Brain microvascular endothelial cell (primary cell): ENCODE results near the gene DCHS1.

Experiments used
- DNase-seq: peaks from one replicate; pipeline ENCODE4 v3.0.0-alpha.2; 2020
- H3K27ac ChIP-seq: fragments of 250-450 bp; sonication (Bioruptor Pico); 2 replicates; pipeline ENCODE4 v1.5.1; 2020; ENCODE audit warnings: mild to moderate bottlenecking, moderate library complexity
- H3K27me3 ChIP-seq: fragments of 250-450 bp; sonication (Bioruptor Pico); replicated peaks from 2 replicates; pipeline ENCODE4 v1.5.1; 2020; ENCODE audit warnings: mild to moderate bottlenecking
- H3K36me3 ChIP-seq: fragments of 250-450 bp; sonication (Bioruptor Pico); replicated peaks from 2 replicates; pipeline ENCODE4 v1.5.1; 2020; ENCODE audit warnings: mild to moderate bottlenecking
- H3K4me3 ChIP-seq: 2 replicates; pipeline ENCODE4 v1.5.1; 2011; ENCODE audit warnings: low read depth, mild to moderate bottlenecking, control low read depth, low read length, moderate library complexity
- in situ Hi-C: cut with HindIII; loops from 2 replicates; pipeline ENCODE4 v1.10.0; 2017; ENCODE audit warnings: low sequenced_read_pairs, low pct_ligation_motif_present
- TF ChIP-seq, protein P1 (sequence below): IDR thresholded peaks from 2 replicates; pipeline ENCODE4 v1.5.1; 2011; ENCODE audit warnings: low read depth, mild to moderate bottlenecking, moderate library complexity, low read length, control low read depth, inconsistent platforms; ENCODE audit errors: missing control alignments

The DCHS1 gene

DNA sequence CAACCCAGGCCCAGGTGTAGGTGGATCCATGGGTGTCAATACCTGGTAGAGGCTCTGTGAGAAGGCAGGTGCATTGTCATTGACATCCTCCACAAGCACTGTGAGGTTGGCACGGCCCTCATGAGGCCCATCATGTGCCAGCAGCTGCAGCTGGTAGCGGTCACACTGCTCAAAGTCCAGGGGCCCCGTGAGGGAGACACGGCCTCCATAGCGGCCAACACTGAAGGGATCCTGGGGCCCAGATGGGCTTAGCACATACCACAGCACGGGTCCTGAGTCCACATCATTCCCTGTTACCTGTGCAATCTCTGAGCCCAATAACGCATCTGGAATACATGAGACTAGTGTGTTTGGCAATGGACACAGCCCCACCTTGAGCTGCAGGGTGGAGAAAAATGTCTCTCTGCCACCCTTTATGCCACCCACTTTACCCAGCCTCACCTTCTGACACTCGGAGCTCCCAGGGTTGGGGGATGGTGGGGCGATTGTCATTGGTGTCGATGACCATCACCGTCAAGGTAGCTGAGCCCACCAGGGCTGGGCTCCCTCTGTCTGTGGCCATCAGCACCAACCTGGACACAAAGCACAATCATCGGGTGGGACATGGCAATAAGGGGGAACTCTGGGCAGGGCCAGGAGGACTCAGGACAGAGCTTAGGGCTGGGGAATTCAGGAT lies 30.3 kb downstream of the DCHS1 start:
- in situ Hi-C loops: no loop called here
- TF ChIP-seq, protein P1, sequence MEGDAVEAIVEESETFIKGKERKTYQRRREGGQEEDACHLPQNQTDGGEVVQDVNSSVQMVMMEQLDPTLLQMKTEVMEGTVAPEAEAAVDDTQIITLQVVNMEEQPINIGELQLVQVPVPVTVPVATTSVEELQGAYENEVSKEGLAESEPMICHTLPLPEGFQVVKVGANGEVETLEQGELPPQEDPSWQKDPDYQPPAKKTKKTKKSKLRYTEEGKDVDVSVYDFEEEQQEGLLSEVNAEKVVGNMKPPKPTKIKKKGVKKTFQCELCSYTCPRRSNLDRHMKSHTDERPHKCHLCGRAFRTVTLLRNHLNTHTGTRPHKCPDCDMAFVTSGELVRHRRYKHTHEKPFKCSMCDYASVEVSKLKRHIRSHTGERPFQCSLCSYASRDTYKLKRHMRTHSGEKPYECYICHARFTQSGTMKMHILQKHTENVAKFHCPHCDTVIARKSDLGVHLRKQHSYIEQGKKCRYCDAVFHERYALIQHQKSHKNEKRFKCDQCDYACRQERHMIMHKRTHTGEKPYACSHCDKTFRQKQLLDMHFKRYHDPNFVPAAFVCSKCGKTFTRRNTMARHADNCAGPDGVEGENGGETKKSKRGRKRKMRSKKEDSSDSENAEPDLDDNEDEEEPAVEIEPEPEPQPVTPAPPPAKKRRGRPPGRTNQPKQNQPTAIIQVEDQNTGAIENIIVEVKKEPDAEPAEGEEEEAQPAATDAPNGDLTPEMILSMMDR: no peak
- Histone ChIP-seq H3K4me3 (no peak overlapping the region), H3K27me3 (no peaks in the 10 kb centered on the region), H3K27ac (no peak overlapping the region), H3K36me3 (no peaks in the 10 kb centered on the region)
- DNase-seq: no peak

DNA sequence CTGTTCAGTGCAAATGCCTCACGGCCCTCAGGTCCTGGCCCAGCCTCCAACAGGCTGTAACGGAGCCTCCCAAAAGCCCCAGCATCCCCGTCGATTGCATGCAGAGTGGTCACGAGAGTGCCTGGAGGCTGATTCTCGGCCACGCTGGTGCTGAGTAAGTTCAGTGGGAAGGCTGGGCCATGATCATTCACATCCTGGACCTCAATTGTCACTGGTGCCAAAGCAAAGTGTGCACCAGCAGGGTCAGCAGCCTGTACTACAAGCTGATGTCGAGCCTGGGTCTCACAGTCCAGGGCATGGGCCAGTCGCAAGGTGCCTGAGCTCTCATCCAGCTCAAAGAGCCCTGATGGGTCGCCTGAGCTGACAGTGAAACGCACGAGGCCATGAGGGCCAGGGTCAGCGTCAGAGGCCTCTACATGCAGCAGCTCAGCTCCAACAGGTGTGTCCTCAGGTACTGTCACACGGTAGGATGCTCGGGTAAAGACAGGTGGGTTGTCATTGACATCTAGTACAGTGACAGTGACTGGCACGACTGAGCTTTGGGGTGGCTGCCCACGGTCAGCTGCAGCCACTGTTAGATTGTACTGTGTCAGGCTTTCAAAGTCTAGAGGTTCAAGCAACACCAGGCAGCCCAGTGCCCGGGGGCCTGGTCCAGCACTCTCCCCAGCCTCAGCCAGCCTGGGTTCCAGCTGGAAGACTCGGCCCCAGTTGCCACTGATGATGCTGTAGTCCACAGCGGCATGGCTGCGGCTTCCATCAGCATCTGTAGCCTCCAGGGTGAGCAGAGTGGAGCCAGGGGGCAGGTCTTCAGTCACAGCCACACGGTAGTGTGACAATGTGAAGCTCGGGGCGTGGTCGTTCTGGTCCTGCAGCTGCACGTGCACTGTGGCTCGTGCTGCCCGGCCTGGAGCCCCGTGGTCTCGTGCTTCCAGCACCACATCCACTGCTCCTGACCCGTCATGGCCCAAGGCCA lies 31.9 kb downstream of the DCHS1 start:
- no peaks in the 10 kb centered on the region for H3K36me3 ChIP-seq
- DNase-seq: no peak
- H3K27ac ChIP-seq: no peak overlapping the region
- in situ Hi-C loops: no loop called here
- no peaks in the 10 kb centered on the region for H3K27me3 ChIP-seq
- H3K4me3 ChIP-seq: no peak overlapping the region
- TF ChIP-seq, protein P1: no peak

DNA sequence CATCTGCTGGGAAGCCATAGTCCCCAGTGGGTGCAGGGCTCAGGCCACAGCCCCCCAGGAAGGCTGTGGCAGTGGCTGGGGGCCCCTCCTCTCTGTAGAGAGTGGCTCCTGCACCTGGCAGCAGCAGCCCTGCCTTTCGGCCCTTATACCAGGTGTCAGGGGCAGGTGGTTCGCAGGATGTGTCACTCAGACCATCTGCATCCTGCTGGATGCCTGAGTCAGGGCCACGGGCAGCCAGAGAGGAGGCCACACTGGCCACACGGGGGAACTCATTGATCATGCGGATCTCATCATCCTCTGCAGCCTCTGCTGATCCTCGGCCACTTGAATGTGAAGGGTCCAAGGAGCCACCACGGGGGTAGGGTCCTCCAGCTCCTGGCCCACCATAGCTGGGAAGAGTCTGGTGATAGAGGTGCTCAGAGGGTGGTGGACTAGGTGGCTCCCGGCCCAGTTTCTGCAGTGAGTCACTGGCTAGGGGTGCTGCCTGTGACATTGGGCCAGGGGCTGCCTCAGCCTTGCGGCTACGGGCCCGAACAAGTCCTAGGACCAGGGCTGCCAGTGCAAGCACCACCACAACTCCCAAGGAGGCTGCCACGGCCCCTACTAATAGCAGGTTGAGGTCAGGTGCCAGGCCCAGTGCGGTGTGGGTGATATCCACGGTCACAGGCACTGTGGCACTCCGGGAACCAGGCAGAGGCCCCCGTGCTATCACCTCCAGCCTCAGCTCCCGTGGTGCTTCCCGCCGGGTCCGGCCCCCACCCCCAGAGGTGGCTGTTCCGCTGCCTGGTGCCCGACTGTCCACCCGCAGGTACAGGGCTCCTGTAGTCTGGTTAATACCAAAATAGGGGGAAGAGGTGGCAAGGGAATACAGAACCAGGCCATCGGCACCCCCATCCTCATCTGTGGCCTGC lies 33.1 kb downstream of the DCHS1 start:
- no peak for DNase-seq
- H3K36me3 ChIP-seq: no peaks in the 10 kb centered on the region
- no peak overlapping the region for H3K4me3 ChIP-seq
- in situ Hi-C loops: no loop called here
- TF ChIP-seq, protein P1: no peak
- H3K27me3 ChIP-seq: no peaks in the 10 kb centered on the region
- no peak overlapping the region for H3K27ac ChIP-seq

- Histone ChIP-seq H3K36me3 (no peaks in the 10 kb centered on the region), H3K27ac (no peak overlapping the region), H3K27me3 (no peaks in the 10 kb centered on the region), H3K4me3 (no peak overlapping the region)
- in situ Hi-C loops: no loop called here
- TF ChIP-seq, protein P1: no peak
- no peak for DNase-seq
Observed at GRCh38 chr11:6621711-6622211, 33.8 kb downstream of the DCHS1 start.

GRCh38 chr11:6620636-6621035 lies 35.0 kb downstream of the DCHS1 start:
- Histone ChIP-seq H3K36me3 (peaks cover 3% of the 10 kb centered on the region), H3K27ac (no peak overlapping the region), H3K4me3 (no peak overlapping the region), H3K27me3 (no peaks in the 10 kb centered on the region)
- in situ Hi-C loops: no loop called here
- no peak for DNase-seq
- TF ChIP-seq, protein P1: no peak
